Measurements from ENCODE around the gene TTYH1. TPM values are rescaled to one million over a fixed set of nuclear protein-coding genes. Genes with fewer than 3 reads are reported as not detected.

The TTYH1 gene
- total and polyA plus RNA-seq, 9 of the 15 experiments (the other 6 are each of a cell fraction or from before 2014, with no cell fraction given): 0.08 TPM; not detected in 8

DNA sequence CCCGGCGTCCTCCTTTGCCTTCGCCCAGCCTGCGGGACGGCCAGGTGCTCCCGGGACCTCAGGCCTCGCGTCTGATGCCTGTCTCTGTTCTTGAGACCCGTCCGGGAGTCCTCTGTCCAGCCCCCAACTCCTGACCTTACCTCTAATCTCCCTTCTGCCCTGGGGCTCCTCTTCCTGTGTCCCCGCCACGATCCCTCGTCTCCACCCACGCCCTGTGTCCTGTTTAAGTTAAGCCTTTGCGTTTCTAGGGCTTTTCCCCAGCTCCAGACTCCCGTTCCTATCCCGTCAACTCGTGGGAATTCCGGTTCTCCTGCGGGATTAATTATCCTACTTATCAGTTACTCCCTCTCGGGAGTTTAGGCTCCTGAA is 34.4 kb downstream of the TTYH1 start (continued):
- TF ChIP-seq ESRRA (IDR thresholded peaks at IDR 0.05; ENCODE audit: borderline replicate concordance, low read depth) (no peak), HCFC1 (IDR thresholded peaks at IDR 0.05; ENCODE audit: low read depth, low read length) (no peak), RNF2 (IDR thresholded peaks at IDR 0.05) (no peak), KDM4B (IDR thresholded peaks at IDR 0.05; ENCODE audit: borderline replicate concordance in 2 of 2, low read depth in 1 of 2) (peak in 1 of 2 experiments; percentile 12; a peak in 1 of 4 replicates), ZBTB40 (IDR thresholded peaks at IDR 0.05) (0 out of 2 replicates have a peak, but pooled peaks have one; percentile 26), ZBTB40 (CRISPR knock-in tag; IDR thresholded peaks at IDR 0.05) (no peak), ZBTB11 (CRISPR knock-in tag; IDR thresholded peaks at IDR 0.05) (no peak), ZNF785 (CRISPR knock-in tag; IDR thresholded peaks at IDR 0.05) (no peak), GATAD2A (IDR thresholded peaks at IDR 0.05) (no peak)
- TF ChIP-seq, protein P1, sequence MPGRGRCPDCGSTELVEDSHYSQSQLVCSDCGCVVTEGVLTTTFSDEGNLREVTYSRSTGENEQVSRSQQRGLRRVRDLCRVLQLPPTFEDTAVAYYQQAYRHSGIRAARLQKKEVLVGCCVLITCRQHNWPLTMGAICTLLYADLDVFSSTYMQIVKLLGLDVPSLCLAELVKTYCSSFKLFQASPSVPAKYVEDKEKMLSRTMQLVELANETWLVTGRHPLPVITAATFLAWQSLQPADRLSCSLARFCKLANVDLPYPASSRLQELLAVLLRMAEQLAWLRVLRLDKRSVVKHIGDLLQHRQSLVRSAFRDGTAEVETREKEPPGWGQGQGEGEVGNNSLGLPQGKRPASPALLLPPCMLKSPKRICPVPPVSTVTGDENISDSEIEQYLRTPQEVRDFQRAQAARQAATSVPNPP (IDR thresholded peaks at IDR 0.05; ENCODE audit: borderline replicate concordance, insufficient read depth, insufficient read length): no peak
- TF ChIP-seq, protein P2, sequence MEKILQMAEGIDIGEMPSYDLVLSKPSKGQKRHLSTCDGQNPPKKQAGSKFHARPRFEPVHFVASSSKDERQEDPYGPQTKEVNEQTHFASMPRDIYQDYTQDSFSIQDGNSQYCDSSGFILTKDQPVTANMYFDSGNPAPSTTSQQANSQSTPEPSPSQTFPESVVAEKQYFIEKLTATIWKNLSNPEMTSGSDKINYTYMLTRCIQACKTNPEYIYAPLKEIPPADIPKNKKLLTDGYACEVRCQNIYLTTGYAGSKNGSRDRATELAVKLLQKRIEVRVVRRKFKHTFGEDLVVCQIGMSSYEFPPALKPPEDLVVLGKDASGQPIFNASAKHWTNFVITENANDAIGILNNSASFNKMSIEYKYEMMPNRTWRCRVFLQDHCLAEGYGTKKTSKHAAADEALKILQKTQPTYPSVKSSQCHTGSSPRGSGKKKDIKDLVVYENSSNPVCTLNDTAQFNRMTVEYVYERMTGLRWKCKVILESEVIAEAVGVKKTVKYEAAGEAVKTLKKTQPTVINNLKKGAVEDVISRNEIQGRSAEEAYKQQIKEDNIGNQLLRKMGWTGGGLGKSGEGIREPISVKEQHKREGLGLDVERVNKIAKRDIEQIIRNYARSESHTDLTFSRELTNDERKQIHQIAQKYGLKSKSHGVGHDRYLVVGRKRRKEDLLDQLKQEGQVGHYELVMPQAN (IDR thresholded peaks at IDR 0.05; ENCODE audit: borderline replicate concordance): peak; percentile 74; the same call in 1 of the 2 replicates

Data from K562 (cell line).